Epithelial cell of esophagus (primary cell): ENCODE measurements around the gene PRDM16.

Experiments
- DNase-seq: peaks from one replicate; pipeline ENCODE4 v3.0.0; 2010; ENCODE audit warnings: low read depth
- H3K4me3 ChIP-seq: 2 replicates; pipeline ENCODE4 v1.5.1; 2011; ENCODE audit warnings: mild to moderate bottlenecking, low read length, control low read depth
- CTCF ChIP-seq: IDR thresholded peaks from 2 replicates; pipeline ENCODE4 v1.5.1; 2011; ENCODE audit warnings: low read depth, mild to moderate bottlenecking, low read length, control low read depth, inconsistent platforms; ENCODE audit not compliant: insufficient read depth; ENCODE audit errors: missing control alignments

PRDM16 gene

GRCh38 chr1:3145532-3146325 lies 76.7 kb downstream of the PRDM16 start:
- no peak for TF ChIP-seq CTCF
- no peak overlapping the region for H3K4me3 ChIP-seq
- no peak for DNase-seq

GRCh38 chr1:3146458-3146857 lies 77.5 kb downstream of the PRDM16 start:
- no peak overlapping the region for H3K4me3 ChIP-seq
- DNase-seq = no peak
- no peak for TF ChIP-seq CTCF

GRCh38 chr1:3146907-3147306 lies 77.9 kb downstream of the PRDM16 start:
- TF ChIP-seq CTCF = no peak
- DNase-seq = no peak
- no peak overlapping the region for H3K4me3 ChIP-seq

- no peak for DNase-seq
- no peak for TF ChIP-seq CTCF
These were observed 79.2 kb downstream of the PRDM16 start for GRCh38 chr1:3148171-3148570.

GRCh38 chr1:3149277-3149676 lies 80.3 kb downstream of the PRDM16 start:
- no peak for DNase-seq
- no peak overlapping the region for H3K4me3 ChIP-seq
- TF ChIP-seq CTCF = no peak

More at GRCh38 chr1:3148171-3148570, 79.2 kb downstream of the PRDM16 start:
- H3K4me3 ChIP-seq = no peak overlapping the region

- H3K4me3 ChIP-seq = no peak overlapping the region
- DNase-seq = no peak
- TF ChIP-seq CTCF = no peak
These were observed 82.5 kb downstream of the PRDM16 start for GRCh38 chr1:3151456-3151855.

GRCh38 chr1:3152143-3152542 lies 83.1 kb downstream of the PRDM16 start:
- no peak overlapping the region for H3K4me3 ChIP-seq
- DNase-seq = no peak
- TF ChIP-seq CTCF = no peak
